Measurements from ENCODE around the gene DRD2. TPM values are rescaled to one million over a fixed set of nuclear protein-coding genes. Genes with fewer than 3 reads are reported as not detected.

Gene DRD2
- total and polyA plus RNA-seq, 2 donors (not counting 3 experiments of a cell fraction or from before 2014, with no cell fraction given), result not detected

DNA sequence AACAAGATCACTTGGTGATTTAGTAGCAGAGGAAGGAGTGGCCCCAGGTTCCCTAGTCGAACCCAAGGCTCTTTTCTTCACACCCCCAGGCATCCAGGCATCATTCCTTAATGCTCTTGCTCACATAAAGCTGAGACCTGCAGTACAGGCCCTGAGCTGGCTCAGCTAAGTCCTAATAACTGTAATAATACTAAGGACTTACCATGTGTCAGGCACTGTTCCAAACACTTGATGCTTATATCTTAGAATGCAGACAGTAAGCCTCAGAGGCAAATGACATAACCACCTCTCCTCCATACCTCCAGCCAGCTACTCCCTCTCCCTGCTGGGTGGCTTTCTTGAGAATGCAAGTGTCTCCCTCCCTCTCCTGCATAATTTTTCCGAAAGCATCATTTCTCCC, 54.4 kb downstream of the DRD2 start:
- BruUV-seq (replicated peaks), result no TSS peak
- FAIRE-seq, result no peak
- POLR2A ChIA-PET, result no interaction called here

More for the DNA sequence above, 54.4 kb downstream of the DRD2 start:
- intact Hi-C loops (cut with micrococcal nuclease), result no loop called here
- Histone ChIP-seq H3K9ac (replicated peaks; ENCODE audit: extremely low read depth, insufficient read depth, low read length) (no peak overlapping the region), H2AFZ (ENCODE audit: low read depth, low read length) (no peak overlapping the region), H3K4me3 (replicated peaks in 1 of 3; ENCODE audit: insufficient read depth in 1 of 3, low read depth in 1 of 3, low read length in 3 of 3) (no peak overlapping the region), H3K4me2 (ENCODE audit: insufficient read depth, low read length) (no peak overlapping the region), H4K20me1 (replicated peaks; ENCODE audit: control insufficient read depth, extremely low read depth, insufficient read depth, low read length) (no peaks in the 10 kb centered on the region), H3K9me1 (replicated peaks; ENCODE audit: control insufficient read depth, extremely low read depth, insufficient read depth, low read length) (no peaks in the 10 kb centered on the region), H3K36me3 (ENCODE audit: control insufficient read depth in 2 of 2, extremely low read depth in 1 of 2, insufficient read depth in 2 of 2, low read length in 2 of 2) (no peaks in the 10 kb centered on the region), H3K27me3 (ENCODE audit: control insufficient read depth in 2 of 2, insufficient read depth in 2 of 2, low read length in 2 of 2) (no peaks in the 10 kb centered on the region), H3K79me2 (ENCODE audit: control insufficient read depth, insufficient read depth, low read length) (no peaks in the 10 kb centered on the region), H3K4me1 (ENCODE audit: control insufficient read depth, extremely low read depth, insufficient read depth, low read length) (no peaks in the 10 kb centered on the region), H3K27ac (ENCODE audit: insufficient read depth, low read depth, low read length) (no peak overlapping the region), H3K9me3 (replicated peaks; ENCODE audit: control insufficient read depth, insufficient read depth, low read length) (no peaks in the 10 kb centered on the region)
- dilution Hi-C loops (cut with MboI; ENCODE audit: extremely low pct_ligation_motif_present, low sequenced_read_pairs), result no loop called here
- CTCF ChIA-PET, result no interaction called here
- TF ChIP-seq JUN (IDR thresholded peaks at IDR 0.05; ENCODE audit: borderline replicate concordance, insufficient read depth, insufficient read length, low read depth) (no peak), POLR2AphosphoS5 (IDR thresholded peaks at IDR 0.05; ENCODE audit: insufficient read depth, low read depth, low read length) (no peak), GATA2 (IDR thresholded peaks at IDR 0.05; ENCODE audit: insufficient read depth, insufficient read length, low read depth, low read length) (no peak), POLR2A (IDR thresholded peaks at IDR 0.05; ENCODE audit: low read depth, low read length) (no peak), MYC (IDR thresholded peaks at IDR 0.05; ENCODE audit: low read depth, low read length) (no peak), EZH2 (IDR thresholded peaks at IDR 0.05; ENCODE audit: borderline replicate concordance, low read depth, low read length, severe bottlenecking) (no peak), FOS (IDR thresholded peaks at IDR 0.05; ENCODE audit: borderline replicate concordance, insufficient read depth, low read length) (no peak)
- TF ChIP-seq, protein P1, sequence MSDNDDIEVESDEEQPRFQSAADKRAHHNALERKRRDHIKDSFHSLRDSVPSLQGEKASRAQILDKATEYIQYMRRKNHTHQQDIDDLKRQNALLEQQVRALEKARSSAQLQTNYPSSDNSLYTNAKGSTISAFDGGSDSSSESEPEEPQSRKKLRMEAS (IDR thresholded peaks at IDR 0.05; ENCODE audit: insufficient read depth, insufficient read length), result no peak
- TF ChIP-seq, protein P2, sequence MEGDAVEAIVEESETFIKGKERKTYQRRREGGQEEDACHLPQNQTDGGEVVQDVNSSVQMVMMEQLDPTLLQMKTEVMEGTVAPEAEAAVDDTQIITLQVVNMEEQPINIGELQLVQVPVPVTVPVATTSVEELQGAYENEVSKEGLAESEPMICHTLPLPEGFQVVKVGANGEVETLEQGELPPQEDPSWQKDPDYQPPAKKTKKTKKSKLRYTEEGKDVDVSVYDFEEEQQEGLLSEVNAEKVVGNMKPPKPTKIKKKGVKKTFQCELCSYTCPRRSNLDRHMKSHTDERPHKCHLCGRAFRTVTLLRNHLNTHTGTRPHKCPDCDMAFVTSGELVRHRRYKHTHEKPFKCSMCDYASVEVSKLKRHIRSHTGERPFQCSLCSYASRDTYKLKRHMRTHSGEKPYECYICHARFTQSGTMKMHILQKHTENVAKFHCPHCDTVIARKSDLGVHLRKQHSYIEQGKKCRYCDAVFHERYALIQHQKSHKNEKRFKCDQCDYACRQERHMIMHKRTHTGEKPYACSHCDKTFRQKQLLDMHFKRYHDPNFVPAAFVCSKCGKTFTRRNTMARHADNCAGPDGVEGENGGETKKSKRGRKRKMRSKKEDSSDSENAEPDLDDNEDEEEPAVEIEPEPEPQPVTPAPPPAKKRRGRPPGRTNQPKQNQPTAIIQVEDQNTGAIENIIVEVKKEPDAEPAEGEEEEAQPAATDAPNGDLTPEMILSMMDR (IDR thresholded peaks at IDR 0.05; ENCODE audit: extremely low read depth in 1 of 2, insufficient read depth in 1 of 2, low read depth in 1 of 2, low read length in 2 of 2), result no peak
- DNase-seq (ENCODE audit: low read depth, low spot score), result no peak

Data from endothelial cell of umbilical vein (primary cell).